IPS DF 6.9 (cell line): ENCODE measurements around the gene U2AF2.

ENCODE experiments used
- DNase-seq: peaks from one replicate; pipeline ENCODE4 v3.0.0-alpha.2; 2013; ENCODE audit warnings: low read depth, low spot score
- H3K27ac ChIP-seq: one replicate; pipeline ENCODE4 v1.5.1; 2013; ENCODE audit warnings: low read length, control low read depth
- H3K27me3 ChIP-seq: 2 replicates; pipeline ENCODE4 v1.6.1; 2013; ENCODE audit warnings: mild to moderate bottlenecking, low read length; ENCODE audit not compliant: control insufficient read depth, insufficient read depth
- H3K36me3 ChIP-seq: 2 replicates; pipeline ENCODE4 v1.6.1; 2013; ENCODE audit warnings: low read length; ENCODE audit not compliant: control insufficient read depth, insufficient read depth
- H3K4me1 ChIP-seq: 2 replicates; pipeline ENCODE4 v1.6.1; 2013; ENCODE audit warnings: low read length; ENCODE audit not compliant: control insufficient read depth, insufficient read depth
- H3K4me3 ChIP-seq: 2 replicates; pipeline ENCODE4 v1.5.1; 2013; ENCODE audit warnings: mild to moderate bottlenecking, low read length
- H3K9me3 ChIP-seq: 2 replicates; pipeline ENCODE4 v1.6.1; 2013; ENCODE audit warnings: low read length, inconsistent platforms; ENCODE audit not compliant: control insufficient read depth, insufficient read depth
- WGBS: extraction: QIAGEN DNeasy Blood & Tissue Kit; methylation state at CpG from one replicate; pipeline ENCODE4 v1.1.7; 2013; ENCODE audit warnings: mixed read lengths, missing lambda C conversion rate; ENCODE audit not compliant: insufficient read length, insufficient coverage; 5-methylcytosine and 5-hydroxymethylcytosine counted together

Gene U2AF2

DNA sequence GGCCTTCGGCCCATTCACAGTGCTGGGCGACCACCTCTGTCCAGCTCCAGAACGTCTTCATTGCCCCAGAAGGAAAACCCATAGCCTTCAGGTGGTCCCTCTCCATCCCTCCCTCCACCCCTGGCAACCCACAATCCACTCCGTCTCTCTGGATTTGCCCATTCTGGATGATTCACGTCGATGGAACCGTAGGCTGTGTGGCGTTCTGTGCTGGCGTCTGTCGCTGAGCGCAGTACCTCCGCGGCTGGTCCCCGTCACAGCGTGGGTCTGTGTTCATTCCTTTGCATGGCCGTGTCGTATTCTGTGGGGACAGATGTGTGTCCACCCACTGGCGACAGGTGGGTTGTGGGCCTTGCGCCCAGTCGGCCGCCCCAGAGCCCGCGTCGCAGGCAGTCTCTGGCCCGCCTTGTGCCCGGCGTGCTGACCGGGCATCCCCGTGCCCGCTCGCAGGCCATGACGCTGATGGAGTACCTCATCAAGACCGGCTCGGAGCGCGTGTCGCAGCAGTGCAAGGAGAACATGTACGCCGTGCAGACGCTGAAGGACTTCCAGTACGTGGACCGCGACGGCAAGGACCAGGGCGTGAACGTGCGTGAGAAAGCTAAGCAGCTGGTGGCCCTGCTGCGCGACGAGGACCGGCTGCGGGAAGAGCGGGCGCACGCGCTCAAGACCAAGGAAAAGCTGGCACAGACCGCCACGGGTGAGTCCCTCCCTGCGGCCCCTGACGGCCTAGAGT, 30.3 kb downstream of the U2AF2 start:
- DNase-seq, result no peak
- H3K4me3 ChIP-seq, result no peak overlapping the region
- no peaks in the 10 kb centered on the region for H3K27me3 ChIP-seq
- H3K9me3 ChIP-seq, result no peaks in the 10 kb centered on the region
- no CpG with 5 or more reads among the region's 60 CpGs for WGBS
- peaks cover 33% of the 10 kb centered on the region for H3K36me3 ChIP-seq
- H3K4me1 ChIP-seq, result no peaks in the 10 kb centered on the region; the same call in 1 of the 2 replicates
- no peak overlapping the region for H3K27ac ChIP-seq

DNA sequence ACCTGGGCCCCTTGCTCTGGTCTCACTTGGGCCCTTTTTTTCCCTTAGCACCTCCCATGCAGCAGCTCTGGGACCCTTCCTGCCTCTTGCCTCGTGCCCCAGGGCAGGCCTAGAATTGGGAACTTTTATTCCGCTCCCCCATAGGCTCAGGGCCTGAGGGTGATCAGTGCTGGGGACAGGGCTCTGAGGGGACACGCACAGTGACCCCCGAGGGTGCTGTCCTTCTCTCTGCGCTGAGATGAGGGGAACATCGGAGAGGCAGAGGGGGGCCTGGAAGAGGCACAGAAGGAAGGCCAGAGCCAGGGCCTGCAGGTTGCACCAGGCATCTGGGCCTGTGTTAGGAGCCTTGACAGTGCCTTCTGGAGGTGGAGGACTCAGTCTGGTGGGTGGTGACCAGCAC, 30.9 kb downstream of the U2AF2 start:
- no peaks in the 10 kb centered on the region for H3K4me1 ChIP-seq
- H3K36me3 ChIP-seq, result peaks cover 32% of the 10 kb centered on the region
- no CpG with 5 or more reads among the region's 6 CpGs for WGBS

DNA sequence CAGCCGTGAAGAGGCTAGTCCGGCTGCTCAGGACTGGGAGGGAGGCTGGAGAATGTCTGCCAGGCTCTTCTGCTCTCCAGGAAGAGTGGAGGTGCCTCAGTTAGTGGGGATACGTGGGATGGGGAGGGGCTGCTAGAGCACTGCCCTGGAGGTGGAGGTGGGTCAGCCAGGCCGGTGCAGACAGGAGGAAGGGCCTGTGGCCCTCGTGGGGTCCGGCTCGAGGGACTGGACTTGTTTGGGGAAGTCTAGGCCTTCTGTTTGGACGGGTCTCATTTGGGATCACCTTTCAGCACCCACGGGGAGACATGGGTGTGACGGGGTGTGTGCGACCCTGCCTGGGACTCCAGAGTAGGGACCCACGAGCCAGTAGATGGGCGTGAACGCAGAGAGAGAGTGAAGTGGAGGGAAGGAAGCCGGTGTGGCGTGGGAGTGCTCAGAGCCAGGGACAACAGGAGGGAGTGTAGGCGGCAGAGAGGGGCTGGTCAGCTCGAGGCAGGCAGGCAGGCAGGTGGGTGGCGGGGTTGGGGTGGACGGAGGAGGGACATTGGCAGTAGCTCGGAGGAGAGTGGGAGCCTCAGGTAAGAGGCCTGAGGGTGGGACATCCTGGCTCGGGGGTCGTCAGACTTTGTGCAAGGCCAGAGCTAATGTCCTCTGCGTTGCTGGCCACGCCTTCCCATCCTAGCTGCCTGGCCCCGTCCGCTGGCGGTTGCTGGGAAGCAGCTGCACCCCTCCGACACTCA, 31.6 kb downstream of the U2AF2 start:
- Histone ChIP-seq H3K27ac (no peak overlapping the region), H3K9me3 (no peaks in the 10 kb centered on the region), H3K27me3 (no peaks in the 10 kb centered on the region), H3K4me1 (no peaks in the 10 kb centered on the region), H3K36me3 (peaks cover 30% of the 10 kb centered on the region), H3K4me3 (no peak overlapping the region)
- no CpG with 5 or more reads among the region's 29 CpGs for WGBS
- no peak for DNase-seq

More for the DNA sequence above, 30.9 kb downstream of the U2AF2 start:
- H3K27me3 ChIP-seq, result no peaks in the 10 kb centered on the region
- no peaks in the 10 kb centered on the region for H3K9me3 ChIP-seq
- no peak overlapping the region for H3K4me3 ChIP-seq
- no peak for DNase-seq
- no peak overlapping the region for H3K27ac ChIP-seq

DNA sequence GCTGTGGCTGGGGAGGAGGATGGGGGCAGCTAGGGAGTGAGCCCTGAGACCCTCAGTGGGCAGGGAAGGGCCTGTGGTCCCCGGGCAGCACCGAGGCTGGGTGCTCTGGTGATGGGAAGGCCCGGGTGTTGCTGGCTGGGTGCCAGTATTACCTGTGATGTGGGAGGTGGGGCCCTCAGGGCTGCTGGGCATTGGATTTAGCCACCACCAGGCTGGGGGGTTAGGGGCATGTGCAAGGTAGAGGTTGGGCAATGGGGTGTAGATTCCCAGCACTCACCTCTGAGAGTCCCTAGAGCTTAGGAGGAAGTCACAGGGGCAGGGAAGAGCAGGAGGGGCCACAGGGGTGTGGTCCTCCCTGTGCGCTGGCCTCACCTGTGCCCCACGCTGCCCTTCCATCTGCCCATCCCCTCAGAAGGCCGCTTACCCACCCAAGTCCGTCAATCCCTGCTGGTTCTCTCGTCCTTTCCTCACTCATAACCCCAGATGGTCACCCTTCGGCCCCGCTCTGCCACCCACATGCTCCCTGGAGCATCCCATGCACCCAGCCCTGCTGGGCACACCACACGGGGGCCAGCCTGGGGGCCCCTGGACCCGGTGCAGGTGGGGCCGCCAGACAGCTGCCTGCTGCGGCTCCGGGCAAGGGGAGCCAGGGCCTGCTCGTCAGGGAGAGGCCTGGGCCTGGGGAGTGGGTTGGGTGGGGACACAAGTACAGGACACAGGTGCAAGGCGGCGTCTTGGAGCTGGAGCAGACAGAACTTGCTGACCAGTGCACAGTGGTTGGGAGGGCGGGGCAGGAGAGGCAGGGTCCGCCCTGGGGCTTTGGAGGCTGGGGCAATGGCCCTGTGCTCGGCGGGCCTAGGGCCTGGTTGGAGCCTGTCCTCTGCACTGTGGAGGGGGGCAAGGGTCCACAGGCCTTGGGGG, 32.7 kb downstream of the U2AF2 start:
- no peak for DNase-seq
- WGBS, result no CpG with 5 or more reads among the region's 22 CpGs
- Histone ChIP-seq H3K27me3 (no peaks in the 10 kb centered on the region), H3K9me3 (no peaks in the 10 kb centered on the region), H3K27ac (no peak overlapping the region), H3K4me1 (no peaks in the 10 kb centered on the region), H3K36me3 (peaks cover 34% of the 10 kb centered on the region), H3K4me3 (no peak overlapping the region)

DNA sequence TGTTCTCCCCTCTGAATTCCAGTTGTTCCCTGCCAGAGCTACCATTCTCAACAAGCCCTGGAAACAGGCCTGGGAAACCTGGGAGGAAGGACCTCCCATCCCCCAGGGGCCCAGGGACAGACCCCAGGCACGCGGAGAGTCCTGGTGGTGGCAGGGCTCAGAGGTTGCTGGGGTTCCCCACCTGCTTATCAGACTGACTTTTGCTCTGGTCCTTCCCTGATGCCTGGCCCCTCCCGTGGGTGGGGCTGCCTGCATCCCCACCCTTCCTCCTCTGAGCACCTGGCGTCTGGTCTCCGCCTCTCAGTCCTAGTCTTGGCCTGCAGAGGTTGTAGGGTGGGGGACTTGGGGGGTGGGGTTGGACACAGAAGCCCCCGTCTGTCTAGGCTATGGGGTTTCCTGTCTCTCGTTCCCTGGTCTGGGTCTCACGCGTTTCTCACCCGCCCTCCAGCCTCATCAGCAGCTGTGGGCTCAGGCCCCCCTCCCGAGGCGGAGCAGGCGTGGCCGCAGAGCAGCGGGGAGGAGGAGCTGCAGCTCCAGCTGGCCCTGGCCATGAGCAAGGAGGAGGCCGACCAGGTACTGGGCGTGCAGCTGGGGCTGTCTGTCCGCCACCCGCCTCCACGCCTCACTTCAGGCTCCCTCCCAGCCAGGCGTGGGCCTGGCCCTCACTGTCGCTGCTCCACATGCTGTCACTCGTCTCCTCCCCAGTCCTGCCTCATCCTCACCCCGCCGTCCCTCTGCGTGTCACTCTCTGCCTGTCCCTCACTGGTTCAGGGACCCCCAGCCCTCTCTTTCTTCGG, 33.8 kb downstream of the U2AF2 start:
- Histone ChIP-seq H3K4me1 (no peaks in the 10 kb centered on the region), H3K9me3 (no peaks in the 10 kb centered on the region), H3K4me3 (no peak overlapping the region), H3K27me3 (no peaks in the 10 kb centered on the region), H3K36me3 (peaks cover 42% of the 10 kb centered on the region), H3K27ac (no peak overlapping the region)
- WGBS, result no CpG with 5 or more reads among the region's 27 CpGs
- DNase-seq, result no peak

DNA sequence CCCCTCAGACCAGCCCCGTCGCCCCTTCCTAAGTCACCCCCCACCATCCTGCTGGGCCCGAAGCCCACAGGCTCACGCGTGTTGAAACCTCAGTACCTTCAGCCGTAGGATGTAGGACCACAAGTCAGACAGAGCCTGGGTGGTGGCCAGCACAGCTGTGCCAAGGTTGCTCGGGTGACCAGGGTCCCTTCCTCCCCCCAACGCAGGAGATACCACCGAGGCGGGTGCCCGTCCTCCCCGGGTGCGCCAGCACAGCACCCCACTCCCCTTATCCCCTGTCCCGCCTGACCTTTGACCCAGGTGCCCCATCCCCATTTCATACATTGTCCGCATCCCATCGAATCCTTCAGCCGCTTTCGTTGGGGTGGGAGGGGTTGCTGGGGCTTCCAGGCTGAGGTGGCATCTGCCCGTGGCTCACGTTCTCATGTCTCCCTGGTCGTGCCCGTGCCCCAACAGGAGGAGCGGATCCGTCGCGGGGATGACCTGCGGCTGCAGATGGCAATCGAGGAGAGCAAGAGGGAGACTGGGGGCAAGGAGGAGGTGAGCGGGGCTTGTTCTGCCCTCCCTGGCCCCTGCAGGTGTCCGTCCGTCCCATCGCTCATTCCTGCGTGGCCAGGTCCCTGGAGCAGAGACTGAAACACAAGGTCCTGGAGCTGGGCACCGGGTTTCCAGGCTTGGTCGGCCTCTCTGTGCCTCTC, 34.7 kb downstream of the U2AF2 start:
- H3K27ac ChIP-seq, result no peak overlapping the region
- WGBS, result no CpG with 5 or more reads among the region's 35 CpGs
- DNase-seq, result no peak
- H3K4me1 ChIP-seq, result no peaks in the 10 kb centered on the region
- no peaks in the 10 kb centered on the region for H3K9me3 ChIP-seq
- H3K4me3 ChIP-seq, result no peak overlapping the region
- H3K36me3 ChIP-seq, result peaks cover 46% of the 10 kb centered on the region
- H3K27me3 ChIP-seq, result no peaks in the 10 kb centered on the region

DNA sequence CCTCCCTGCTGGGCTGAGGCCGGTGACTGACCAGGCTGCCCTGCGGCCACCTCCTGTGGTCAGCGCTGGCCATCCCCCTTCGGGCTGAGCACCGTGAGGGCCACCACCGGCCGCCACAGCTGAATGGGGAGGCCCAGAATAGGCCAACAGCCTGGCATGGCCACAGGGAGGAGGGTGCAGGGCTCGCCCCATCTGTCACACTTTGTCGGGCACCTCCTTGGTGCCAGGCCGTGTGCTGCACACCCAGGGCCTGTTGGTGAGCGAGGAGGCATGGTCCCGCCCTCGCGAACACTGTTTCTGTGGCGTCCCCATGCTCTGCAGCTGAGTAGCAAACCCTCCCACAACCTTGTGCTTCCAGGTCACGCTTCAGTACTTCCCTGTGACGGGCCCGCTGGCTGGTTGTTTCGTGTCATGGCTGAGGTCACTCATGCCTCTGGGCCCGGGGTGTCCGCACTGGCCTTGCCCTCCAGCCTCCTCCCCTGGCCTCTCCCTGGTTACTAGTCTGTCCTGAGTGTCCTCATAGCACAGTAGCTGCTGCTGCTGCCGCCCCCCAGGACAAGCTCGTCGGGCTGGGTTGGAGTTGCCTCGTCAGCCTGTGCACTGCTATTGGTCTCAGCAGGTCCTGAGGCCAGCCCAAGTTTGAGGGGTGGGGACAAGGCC, 35.4 kb downstream of the U2AF2 start:
- WGBS, result no CpG with 5 or more reads among the region's 25 CpGs
- Histone ChIP-seq H3K36me3 (peaks cover 47% of the 10 kb centered on the region), H3K4me1 (no peaks in the 10 kb centered on the region), H3K27me3 (no peaks in the 10 kb centered on the region), H3K9me3 (no peaks in the 10 kb centered on the region), H3K4me3 (no peak overlapping the region), H3K27ac (no peak overlapping the region)
- DNase-seq, result no peak

DNA sequence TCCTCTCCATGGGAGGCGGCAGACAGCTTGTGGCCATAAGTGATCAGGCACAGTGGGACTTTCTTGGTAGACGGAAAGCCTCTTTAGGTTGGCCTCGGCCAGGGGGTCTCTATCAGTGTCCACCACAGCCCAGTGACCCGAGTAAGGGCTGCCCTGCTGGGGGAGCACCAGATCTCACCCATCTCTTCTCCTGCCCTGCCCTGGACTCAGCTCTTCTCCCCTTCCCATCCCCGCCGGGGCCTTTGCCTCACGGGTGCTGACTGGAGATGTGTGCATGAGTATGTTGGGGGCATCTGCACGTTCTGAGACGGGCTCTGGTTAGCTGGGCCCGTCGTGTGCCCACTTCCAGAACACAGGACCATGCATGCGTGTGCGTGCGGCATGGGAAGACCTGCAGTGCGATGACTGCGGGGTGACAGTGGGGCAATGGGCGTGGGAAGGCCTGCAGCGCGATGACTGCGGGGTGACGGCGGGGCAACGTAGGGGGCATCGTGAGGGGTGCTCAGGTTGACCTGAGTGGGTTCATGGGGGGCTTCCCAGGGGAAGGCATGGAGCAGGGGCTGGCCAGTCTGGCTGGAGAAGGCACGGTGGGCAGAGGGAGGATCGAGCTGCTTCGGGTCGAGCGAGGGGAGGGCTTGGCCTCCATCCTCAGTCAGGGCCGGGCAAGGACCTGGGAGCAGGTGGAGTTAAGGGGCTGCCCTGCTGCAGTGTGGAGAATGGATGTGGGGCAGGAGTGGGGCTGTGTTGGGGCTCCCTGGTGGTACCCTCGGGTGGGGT, 36.1 kb downstream of the U2AF2 start:
- no peak overlapping the region for H3K27ac ChIP-seq
- no peaks in the 10 kb centered on the region for H3K9me3 ChIP-seq
- WGBS, result no CpG with 5 or more reads among the region's 31 CpGs
- H3K4me1 ChIP-seq, result no peaks in the 10 kb centered on the region
- no peak for DNase-seq
- H3K36me3 ChIP-seq, result peaks cover 51% of the 10 kb centered on the region
- H3K4me3 ChIP-seq, result no peak overlapping the region
- no peaks in the 10 kb centered on the region for H3K27me3 ChIP-seq
